Measurements from ENCODE around the gene PCDHB9. TPM values are rescaled to one million over a fixed set of nuclear protein-coding genes. Genes with fewer than 3 reads are reported as not detected.
A peak's percentile ranks its signal among the peaks of the same experiment; 100 is the strongest.
"Not testable (repeated sequence)": the region's sequence is repeated elsewhere in the genome, so short reads cannot be mapped to it uniquely, and the experiment has no call there.

The PCDHB9 gene
- total RNA-seq, 1 experiment from 2014 or later: 0.73 TPM

- H3K9me3 ChIP-seq (ENCODE audit: low read length): peaks cover 12% of the 10 kb centered on the region
- TF ChIP-seq CTCF (conservative IDR thresholded peaks at IDR 0.05; ENCODE audit: low read depth, low read length) (peak; percentile 45; the same call in 1 of the 2 replicates), EZH2phosphoT487 (IDR thresholded peaks at IDR 0.05; ENCODE audit: borderline replicate concordance, low read length) (no peak)
- no peaks in the 10 kb centered on the region for H3K27me3 ChIP-seq (ENCODE audit: low read length)
- H3K4me1 ChIP-seq (ENCODE audit: insufficient read depth, low read length): no peaks in the 10 kb centered on the region
- H3K9me2 ChIP-seq (replicated peaks; ENCODE audit: low read length): no peaks in the 10 kb centered on the region
- no TSS peak for BruUV-seq (replicated peaks)
- no peak within 1 kb of the TSS for H3K9ac ChIP-seq (ENCODE audit: low read length)
- H3F3A ChIP-seq (ENCODE audit: low read length, unreplicated experiment): no peaks in the 10 kb centered on the region
- CTCF ChIA-PET: interaction anchor here (0.6 kb wide), 1 partner anchor 291 kb away, joined by 4 read pairs; no protein-coding TSS in a partner anchor
- H3K79me2 ChIP-seq (ENCODE audit: low read length): no peaks in the 10 kb centered on the region
- POLR2A ChIA-PET (ENCODE audit: unreplicated experiment): no interaction called here
- H3K4me2 ChIP-seq (ENCODE audit: low read length): no peak within 1 kb of the TSS
- intact Hi-C loops (cut with micrococcal nuclease): no loop called here
- ATAC-seq (no peak), DNase-seq (no peak)
- no peaks in the 10 kb centered on the region for H3K36me3 ChIP-seq (ENCODE audit: low read depth, low read length)
- no peak within 1 kb of the TSS for H3K4me3 ChIP-seq (ENCODE audit: low read length)
- no peaks in the 10 kb centered on the region for H4K20me1 ChIP-seq (ENCODE audit: low read length)
- no peak within 1 kb of the TSS for H3K27ac ChIP-seq (ENCODE audit: low read length)
- no peak within 1 kb of the TSS for H2AFZ ChIP-seq (ENCODE audit: low read length)
Measured at GRCh38 chr5:141172381-141173204, 14.4 kb upstream of the PCDHB9 start, which contains the start of gene PCDHB7. TSS of gene PCDHB7 (plus strand) at chr5:141172644. CDS start at chr5:141172836, 192 bp downstream.

- H3K27me3 ChIP-seq (ENCODE audit: low read length); CTCF ChIA-PET; H3K4me1 ChIP-seq (ENCODE audit: insufficient read depth, low read length); H3F3A ChIP-seq (ENCODE audit: low read length, unreplicated experiment); BruUV-seq (replicated peaks); H4K20me1 ChIP-seq (ENCODE audit: low read length); H3K4me3 ChIP-seq (ENCODE audit: low read length); intact Hi-C loops (cut with micrococcal nuclease); DNase-seq; H2AFZ ChIP-seq (ENCODE audit: low read length); H3K36me3 ChIP-seq (ENCODE audit: low read depth, low read length); ATAC-seq; POLR2A ChIA-PET (ENCODE audit: unreplicated experiment); H3K4me2 ChIP-seq (ENCODE audit: low read length); H3K9me2 ChIP-seq (replicated peaks; ENCODE audit: low read length); H3K27ac ChIP-seq (ENCODE audit: low read length); H3K79me2 ChIP-seq (ENCODE audit: low read length); H3K9ac ChIP-seq (ENCODE audit: low read length): not testable (repeated sequence)
- H3K9me3 ChIP-seq (ENCODE audit: low read length): peaks cover 12% of the 10 kb centered on the region
Measured at GRCh38 chr5:141174291-141175104, 12.5 kb upstream of the PCDHB9 start.

GRCh38 chr5:141175933-141176332 lies 11.0 kb upstream of the PCDHB9 start:
- Histone ChIP-seq H3K4me1 (ENCODE audit: insufficient read depth, low read length) (no peaks in the 10 kb centered on the region), H3K9ac (ENCODE audit: low read length) (no peak overlapping the region), H3K27ac (ENCODE audit: low read length) (no peak overlapping the region), H3K79me2 (ENCODE audit: low read length) (no peaks in the 10 kb centered on the region), H3K9me3 (ENCODE audit: low read length) (peaks cover 12% of the 10 kb centered on the region), H3K36me3 (ENCODE audit: low read depth, low read length) (no peaks in the 10 kb centered on the region), H4K20me1 (ENCODE audit: low read length) (no peaks in the 10 kb centered on the region), H3K27me3 (ENCODE audit: low read length) (no peaks in the 10 kb centered on the region), H3F3A (ENCODE audit: low read length, unreplicated experiment) (no peaks in the 10 kb centered on the region), H3K4me3 (ENCODE audit: low read length) (no peak overlapping the region), H3K4me2 (ENCODE audit: low read length) (no peak overlapping the region), H2AFZ (ENCODE audit: low read length) (no peak overlapping the region), H3K9me2 (replicated peaks; ENCODE audit: low read length) (no peaks in the 10 kb centered on the region)
- ChIA-PET CTCF (no interaction called here), POLR2A (ENCODE audit: unreplicated experiment) (no interaction called here)
- no TSS peak for BruUV-seq (replicated peaks)
- ATAC-seq (no peak), DNase-seq (no peak)
- intact Hi-C loops (cut with micrococcal nuclease): no loop called here
- TF ChIP-seq EZH2 (IDR thresholded peaks at IDR 0.05; ENCODE audit: low read length, unreplicated experiment): no peak
- TF ChIP-seq CTCF (conservative IDR thresholded peaks at IDR 0.05; ENCODE audit: low read depth, low read length): no peak
- TF ChIP-seq EZH2phosphoT487 (IDR thresholded peaks at IDR 0.05; ENCODE audit: borderline replicate concordance, low read length): no peak

GRCh38 chr5:141177577-141178191 lies 9.3 kb upstream of the PCDHB9 start, which contains the start of gene PCDHB8:
TSS of gene PCDHB8 (plus strand) at chr5:141177790. CDS start at chr5:141178035, 245 bp downstream.
- H3K9ac ChIP-seq (ENCODE audit: low read length); H3K27me3 ChIP-seq (ENCODE audit: low read length); H3K36me3 ChIP-seq (ENCODE audit: low read depth, low read length); DNase-seq; H2AFZ ChIP-seq (ENCODE audit: low read length); H3K27ac ChIP-seq (ENCODE audit: low read length); H3K4me3 ChIP-seq (ENCODE audit: low read length); H3K4me1 ChIP-seq (ENCODE audit: insufficient read depth, low read length); CTCF ChIA-PET; H3K9me2 ChIP-seq (replicated peaks; ENCODE audit: low read length); H3F3A ChIP-seq (ENCODE audit: low read length, unreplicated experiment); H3K4me2 ChIP-seq (ENCODE audit: low read length); intact Hi-C loops (cut with micrococcal nuclease); H3K79me2 ChIP-seq (ENCODE audit: low read length); H4K20me1 ChIP-seq (ENCODE audit: low read length); POLR2A ChIA-PET (ENCODE audit: unreplicated experiment): not testable (repeated sequence)
- peaks cover 12% of the 10 kb centered on the region for H3K9me3 ChIP-seq (ENCODE audit: low read length)
- ATAC-seq: peak; percentile 57
- TSS peak; percentile 49 for BruUV-seq (replicated peaks)

Data from PC-3 (cell line).